DMS114 treated with DMSO at 0.1 percent for 48 hours (cell line): ENCODE data around the gene OCEL1.
"Not testable (repeated sequence)": the region's sequence is repeated elsewhere in the genome, so short reads cannot be mapped to it uniquely, and the experiment has no call there.

Experiments
- DNase-seq: peaks from one replicate; lab custom pipeline; 2025; ENCODE audit not compliant: unreplicated experiment; lab: John Stamatoyannopoulos, UW

Gene OCEL1

GRCh38 chr19:17226002-17226933 is at the start of gene OCEL1:
OCEL1 (plus strand) TSS chr19:17226226; CDS start chr19:17226248, 22 bp downstream.
- DNase-seq, result peak; percentile 96

DNA sequence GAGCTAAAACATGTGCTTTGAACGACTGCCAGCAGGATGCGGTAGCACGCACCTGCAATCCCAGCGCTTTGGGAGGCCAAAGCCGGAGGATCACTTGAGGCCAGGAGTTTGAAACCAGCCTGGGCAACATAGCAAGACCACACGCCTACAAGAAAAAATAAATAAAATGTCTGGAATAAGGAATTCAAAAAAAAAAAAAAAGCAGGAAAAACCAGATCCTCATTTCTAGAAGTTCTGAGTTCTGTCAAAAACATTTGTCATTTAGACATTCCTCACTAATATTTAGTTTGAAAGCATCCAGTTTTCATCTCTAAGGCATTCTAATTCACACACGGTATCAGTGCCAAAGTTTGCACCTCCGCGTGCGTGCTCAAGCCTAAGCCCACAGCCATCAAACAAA is 47.7 kb upstream of the OCEL1 start:
- no peak for DNase-seq

DNA sequence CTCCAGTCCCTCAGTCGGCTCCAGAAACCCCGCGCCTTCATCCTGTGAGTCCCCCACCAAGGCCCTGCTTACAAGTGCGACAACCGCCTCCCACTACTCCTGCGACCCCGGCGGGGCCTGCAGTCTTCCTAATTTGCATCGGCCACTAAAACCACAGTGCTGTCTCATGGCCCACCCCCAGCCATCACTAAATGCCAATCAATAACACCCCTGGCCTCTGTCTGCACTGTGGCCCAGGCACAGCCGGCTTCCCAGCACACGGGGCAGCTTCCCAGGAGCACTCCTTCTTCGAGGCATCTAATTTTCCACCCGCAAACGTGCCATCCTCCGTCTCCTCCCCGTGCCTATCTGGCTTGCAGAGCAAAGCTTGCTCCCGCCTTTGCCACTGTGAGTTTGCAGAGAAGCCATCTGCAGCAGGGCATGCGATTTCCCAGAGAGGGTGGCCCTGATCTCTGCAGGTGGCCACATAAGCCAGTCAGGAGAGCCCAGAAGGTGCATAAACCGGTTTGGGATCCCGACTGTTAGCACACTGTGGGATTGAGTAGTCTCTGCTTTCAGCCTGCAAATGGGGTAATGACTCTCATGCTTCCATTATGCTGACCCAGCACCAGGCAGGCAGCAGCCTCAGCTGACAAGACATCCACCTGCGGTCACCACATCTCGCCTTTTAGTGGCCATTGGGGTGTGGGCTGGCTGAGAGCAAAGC is 44.9 kb upstream of the OCEL1 start:
- no peak for DNase-seq

DNA sequence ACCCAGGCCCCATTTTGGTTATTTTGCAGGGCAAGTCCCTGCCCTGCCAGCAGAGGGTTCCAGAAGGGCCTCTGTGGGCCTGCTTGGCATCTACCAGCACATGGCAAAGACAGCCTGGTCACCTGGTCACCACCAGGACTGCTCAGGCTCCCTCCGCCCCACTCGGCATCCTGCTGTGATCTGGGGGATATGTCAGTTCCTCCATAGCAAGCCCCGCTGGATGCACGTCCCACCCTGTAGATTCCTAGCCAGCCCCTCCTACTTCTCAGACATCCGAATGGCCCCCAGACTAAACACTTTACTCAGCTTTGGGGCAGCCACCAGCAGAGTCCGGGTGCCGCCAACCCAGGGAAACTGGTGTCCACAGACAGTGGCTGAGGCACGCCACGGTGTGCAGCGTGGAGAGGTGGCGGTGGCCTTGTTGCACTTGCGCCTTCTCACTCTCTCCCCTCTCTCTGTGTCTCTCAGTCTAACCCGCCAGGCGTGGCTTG is 42.7 kb upstream of the OCEL1 start:
- no peak for DNase-seq

DNA sequence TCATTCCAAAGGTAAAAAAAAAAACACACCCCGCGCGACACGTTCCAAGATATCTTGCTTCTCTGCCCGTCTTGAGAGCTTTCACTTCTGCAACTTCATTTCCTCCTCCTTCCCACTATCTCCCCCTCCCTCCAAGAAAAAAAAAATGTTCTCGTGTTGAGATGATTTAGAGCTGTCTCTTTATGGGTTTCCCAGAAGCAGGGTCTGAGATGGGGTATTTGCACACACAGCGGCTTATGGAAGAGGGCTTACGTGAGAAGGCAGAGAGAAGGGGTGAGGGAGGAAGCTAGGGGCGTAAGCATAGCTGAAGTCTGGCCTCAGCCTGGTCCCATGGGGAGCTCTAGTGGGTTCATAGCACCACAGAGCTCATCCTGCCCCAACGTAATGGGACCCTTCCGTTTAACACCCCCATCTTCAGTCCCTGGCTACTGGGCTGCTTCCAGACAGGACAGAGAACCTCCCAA is 42.1 kb upstream of the OCEL1 start:
- no peak for DNase-seq

DNA sequence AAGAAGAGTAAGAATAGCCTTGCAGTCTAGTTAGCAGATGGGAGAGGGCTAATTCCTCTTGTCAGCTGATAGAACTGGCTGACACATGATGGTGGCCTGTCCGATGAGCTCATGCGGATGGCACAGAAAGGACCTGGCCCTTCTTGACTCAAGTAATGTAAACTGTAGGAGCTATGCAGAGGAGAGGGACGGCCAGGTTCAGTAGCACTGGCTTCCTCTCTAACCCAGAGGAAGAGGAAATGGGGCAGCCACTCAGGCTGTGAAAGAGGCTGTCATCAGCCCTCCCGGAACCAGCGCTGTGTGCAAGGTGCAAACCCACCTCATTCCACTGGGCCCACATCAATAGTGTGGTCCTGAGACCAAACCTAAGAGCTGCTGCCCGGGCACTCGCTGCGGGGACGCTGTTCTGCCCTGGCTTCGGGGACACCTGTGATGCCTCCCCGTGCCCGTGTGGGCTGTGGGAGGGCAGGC is 41.6 kb upstream of the OCEL1 start:
- DNase-seq, result no peak

DNA sequence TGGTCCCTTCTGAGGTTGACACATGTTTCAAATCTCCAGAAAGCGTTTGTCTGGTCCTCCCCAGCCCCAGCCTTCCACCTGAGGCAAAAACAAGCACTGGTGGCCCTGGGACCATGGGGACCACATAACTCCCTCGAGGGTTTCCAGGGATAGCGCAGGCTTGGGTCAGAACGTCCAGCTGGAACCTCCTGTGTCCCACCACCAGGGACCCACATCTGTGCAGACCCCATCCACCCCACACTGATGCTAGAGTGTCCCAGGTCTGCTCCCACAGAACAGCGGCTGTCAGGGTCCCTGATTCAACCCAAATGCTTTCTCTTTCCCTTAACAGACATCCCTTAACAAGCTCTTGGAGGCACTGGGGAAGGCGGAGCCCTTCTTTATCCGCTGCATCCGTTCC is 40.4 kb upstream of the OCEL1 start:
- no peak for DNase-seq

DNA sequence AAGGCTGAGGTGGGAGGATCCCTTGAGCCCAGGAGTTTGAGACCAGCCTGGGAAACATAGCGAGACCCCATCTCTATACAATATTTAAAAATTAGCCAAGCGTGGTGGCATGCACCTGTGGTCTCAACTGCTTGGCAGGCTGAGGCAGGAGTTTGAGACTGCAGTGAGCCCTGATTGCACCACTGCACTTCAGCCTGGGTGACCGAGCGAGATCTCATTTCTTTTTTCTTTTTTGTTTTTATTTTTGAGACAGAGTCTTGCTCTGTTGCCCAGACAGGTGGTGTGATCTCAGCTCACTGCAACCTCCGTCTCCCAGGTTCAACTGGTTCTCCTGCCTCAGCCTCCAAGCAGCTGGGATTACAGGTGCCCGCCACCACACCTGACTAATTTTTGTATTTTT is 34.3 kb upstream of the OCEL1 start:
- DNase-seq, result not testable (repeated sequence)

DNA sequence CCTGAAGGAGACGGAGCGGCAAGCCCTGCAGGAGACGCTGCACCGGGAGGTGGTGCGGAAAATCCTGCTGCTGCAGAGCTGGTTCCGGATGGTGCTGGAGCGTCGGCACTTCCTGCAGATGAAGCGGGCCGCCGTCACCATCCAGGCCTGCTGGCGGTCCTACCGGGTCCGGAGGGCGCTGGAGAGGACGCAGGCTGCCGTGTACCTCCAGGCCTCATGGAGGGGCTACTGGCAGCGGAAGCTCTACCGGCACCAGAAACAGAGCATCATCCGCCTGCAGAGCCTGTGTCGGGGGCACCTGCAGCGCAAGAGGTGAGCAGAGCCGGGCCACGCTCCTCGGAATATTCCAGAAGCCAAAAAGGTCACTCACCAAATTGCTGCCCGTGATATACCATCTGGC is 33.3 kb upstream of the OCEL1 start:
- no peak for DNase-seq

DNA sequence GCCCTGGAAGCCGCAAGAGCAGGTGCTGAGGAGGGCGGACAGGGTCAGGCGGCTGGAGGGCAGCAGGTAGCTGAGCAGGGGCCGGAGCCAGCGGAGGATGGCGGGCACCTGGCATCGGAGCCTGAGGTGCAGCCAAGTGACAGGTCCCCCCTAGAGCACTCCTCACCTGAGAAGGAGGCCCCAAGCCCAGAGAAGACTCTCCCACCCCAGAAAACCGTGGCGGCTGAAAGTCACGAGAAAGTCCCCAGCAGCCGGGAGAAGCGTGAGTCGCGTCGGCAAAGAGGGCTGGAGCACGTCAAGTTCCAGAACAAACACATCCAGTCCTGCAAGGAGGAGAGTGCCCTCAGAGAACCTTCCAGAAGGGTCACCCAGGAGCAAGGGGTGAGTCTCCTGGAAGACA is 31.4 kb upstream of the OCEL1 start:
- no peak for DNase-seq

GRCh38 chr19:17195106-17195505 is 30.9 kb upstream of the OCEL1 start:
- no peak for DNase-seq

- no peak for DNase-seq
Observed at GRCh38 chr19:17196610-17197009, 29.4 kb upstream of the OCEL1 start.

- DNase-seq, result no peak
Observed at GRCh38 chr19:17197666-17198065, 28.4 kb upstream of the OCEL1 start.

DNA sequence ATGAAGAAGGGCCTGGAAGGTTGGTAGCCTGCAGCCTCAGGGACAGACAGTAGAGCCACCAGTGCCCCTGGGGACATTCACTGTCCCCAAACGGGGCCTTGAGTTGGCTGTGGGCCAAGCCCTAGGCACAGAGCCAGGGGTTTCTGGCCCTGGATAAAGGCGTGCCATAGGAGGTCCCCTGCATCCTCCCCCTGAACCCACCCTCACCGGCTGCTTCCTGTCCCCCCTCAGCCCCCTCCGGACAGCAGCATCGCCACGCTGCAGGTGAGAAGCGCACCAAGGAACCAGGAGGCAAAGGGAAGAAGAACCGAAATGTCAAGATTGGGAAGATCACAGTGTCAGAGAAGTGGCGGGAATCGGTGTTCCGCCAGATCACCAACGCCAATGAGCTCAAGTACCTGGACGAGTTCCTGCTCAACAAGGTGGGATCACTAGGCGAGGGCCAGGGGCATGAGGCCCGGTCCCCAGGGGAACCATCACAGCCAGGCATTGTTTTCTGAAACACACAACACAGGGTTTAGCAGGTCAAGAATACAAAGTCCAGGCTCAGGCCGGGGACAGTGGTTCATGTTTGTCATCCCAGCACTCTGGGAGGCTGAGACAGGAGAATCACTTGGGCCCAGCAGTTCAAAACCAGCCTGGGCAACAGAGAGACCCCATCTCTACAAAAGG is 25.5 kb upstream of the OCEL1 start:
- DNase-seq, result no peak

DNA sequence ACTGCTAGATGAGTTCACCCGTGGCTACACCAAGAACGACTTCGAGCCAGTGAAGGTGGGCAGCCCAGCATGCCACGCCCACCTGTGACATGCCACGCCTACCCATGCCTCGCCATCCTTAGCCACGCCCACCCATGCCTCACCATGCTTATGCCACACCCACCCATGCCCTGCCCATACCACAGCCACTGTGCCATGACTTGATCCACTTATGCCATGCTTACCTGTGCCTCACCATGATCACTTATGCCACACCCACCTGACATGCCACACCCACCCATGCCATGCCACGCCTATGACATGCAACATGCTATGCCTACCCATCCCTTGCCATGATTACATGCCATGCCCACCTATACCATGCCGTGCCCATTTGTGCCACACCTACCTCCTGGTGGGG is 23.8 kb upstream of the OCEL1 start:
- DNase-seq, result no peak

DNA sequence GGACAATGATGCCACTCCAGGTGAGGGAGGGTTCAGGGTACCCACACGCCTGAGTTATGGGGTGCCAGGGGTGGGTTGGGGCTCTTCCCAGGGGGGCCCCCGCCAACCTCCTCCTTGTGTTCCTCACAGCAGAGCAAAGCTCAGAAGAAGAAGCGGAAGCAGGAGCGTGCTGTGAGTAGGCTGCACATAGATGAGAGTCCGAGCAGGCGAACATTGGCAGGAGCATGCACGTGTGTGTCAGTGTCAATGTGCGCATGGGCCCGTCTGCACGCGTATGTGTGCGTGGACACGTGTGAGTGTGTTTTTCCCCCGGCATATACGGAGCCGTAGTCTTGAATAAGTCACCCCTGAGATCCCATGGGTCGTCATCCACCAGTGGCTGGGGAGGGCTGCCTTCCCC is 23.3 kb upstream of the OCEL1 start:
- DNase-seq, result no peak

- DNase-seq, result peak; percentile 22
Observed at GRCh38 chr19:17205237-17206140, 20.5 kb upstream of the OCEL1 start.

DNA sequence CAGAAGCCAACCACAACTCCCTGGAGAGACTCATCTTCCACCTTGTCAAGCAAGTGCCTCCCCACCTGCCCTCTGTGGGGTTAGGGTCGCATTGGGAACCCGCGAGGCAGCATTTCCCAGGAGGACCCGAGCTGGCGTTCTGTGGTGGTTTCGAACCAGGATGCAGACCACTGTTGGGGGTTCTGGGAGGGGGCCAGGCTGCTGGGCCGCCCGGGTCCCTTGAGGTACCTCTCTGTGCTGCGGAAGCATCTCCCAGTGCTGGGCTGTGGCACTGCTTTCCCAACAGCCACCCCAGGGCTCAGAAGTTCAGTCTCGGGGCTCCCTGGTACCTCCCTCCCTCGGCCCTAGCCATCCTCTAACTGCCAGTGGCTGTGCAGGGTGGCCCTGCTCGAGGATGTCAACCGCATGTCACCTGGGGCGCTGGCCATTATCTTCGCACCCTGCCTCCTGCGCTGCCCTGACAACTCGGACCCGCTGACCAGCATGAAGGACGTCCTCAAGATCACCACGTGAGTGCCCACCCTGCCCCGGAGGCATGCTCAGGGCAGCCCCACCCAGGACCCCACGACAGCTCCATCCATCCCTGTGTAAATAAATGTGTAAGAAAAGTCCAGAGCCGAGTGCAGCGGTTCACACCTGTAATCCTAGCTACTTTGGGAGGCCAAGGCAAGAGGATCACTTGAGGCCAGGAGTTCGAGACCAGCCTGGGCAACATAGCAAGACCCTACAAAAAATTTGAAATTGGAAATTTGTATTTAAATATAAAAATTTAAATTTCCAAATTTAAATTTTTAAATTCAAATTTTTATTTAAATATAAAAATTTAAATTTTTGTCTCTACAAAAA is 19.1 kb upstream of the OCEL1 start:
- no peak for DNase-seq
